H9 (cell line): ENCODE measurements around the gene ESRRA. TPM values are rescaled to one million over a fixed set of nuclear protein-coding genes. Genes with fewer than 3 reads are reported as not detected.

Source experiments
- DNase-seq: peaks from one replicate; pipeline ENCODE4 v3.0.0-alpha.2; 2017
- H2AFZ ChIP-seq: one replicate; pipeline ENCODE4 v1.6.1; 2013; ENCODE audit warnings: mild to moderate bottlenecking, low read length, control low read depth, moderate library complexity
- H2AK5ac ChIP-seq: 2 replicates; pipeline ENCODE4 v1.6.1; 2013; ENCODE audit warnings: low read length, control low read depth, mixed read lengths; ENCODE audit not compliant: insufficient read length
- H2BK120ac ChIP-seq: one replicate; pipeline ENCODE4 v1.6.1; 2013; ENCODE audit warnings: low read depth, mild to moderate bottlenecking, low read length, control low read depth, inconsistent platforms; ENCODE audit not compliant: poor library complexity, severe bottlenecking
- H2BK12ac ChIP-seq: 2 replicates; pipeline ENCODE4 v1.6.1; 2013; ENCODE audit warnings: low read length, control low read depth, mixed read lengths, low read depth; ENCODE audit not compliant: insufficient read length
- H2BK15ac ChIP-seq: 2 replicates; pipeline ENCODE4 v1.6.1; 2013; ENCODE audit warnings: low read depth, low read length, control low read depth
- H2BK20ac ChIP-seq: one replicate; pipeline ENCODE4 v1.6.1; 2013; ENCODE audit warnings: low read depth, mild to moderate bottlenecking, low read length, control low read depth, inconsistent platforms; ENCODE audit not compliant: poor library complexity, severe bottlenecking
- H2BK5ac ChIP-seq: 2 replicates; pipeline ENCODE4 v1.6.1; 2013; ENCODE audit warnings: low read length, control low read depth, mixed read lengths; ENCODE audit not compliant: insufficient read length
- H3K14ac ChIP-seq: 2 replicates; pipeline ENCODE4 v1.6.1; 2013; ENCODE audit warnings: low read length, control low read depth; ENCODE audit not compliant: insufficient read depth
- H3K18ac ChIP-seq: 2 replicates; pipeline ENCODE4 v1.6.1; 2013; ENCODE audit warnings: low read depth, mild to moderate bottlenecking, mixed read lengths, low read length, control low read depth; ENCODE audit not compliant: insufficient read length
- H3K23ac ChIP-seq: 2 replicates; pipeline ENCODE4 v1.6.1; 2013; ENCODE audit warnings: low read length, control low read depth, mixed read lengths, low read depth; ENCODE audit not compliant: insufficient read length
- H3K23me2 ChIP-seq: 2 replicates; pipeline ENCODE4 v1.6.1; 2013; ENCODE audit warnings: low read depth, mild to moderate bottlenecking, mixed read lengths, low read length, control low read depth; ENCODE audit not compliant: insufficient read length, poor library complexity, severe bottlenecking
- H3K27ac ChIP-seq: 2 replicates; pipeline ENCODE4 v1.5.1; 2013; ENCODE audit warnings: low read length, control low read depth, mixed read lengths, low read depth; ENCODE audit not compliant: insufficient read length
- H3K27me3 ChIP-seq: 2 replicates; pipeline ENCODE4 v1.6.1; 2013; ENCODE audit warnings: low read length, control low read depth, inconsistent platforms; ENCODE audit not compliant: insufficient read depth
- H3K4ac ChIP-seq: 2 replicates; pipeline ENCODE4 v1.6.1; 2013; ENCODE audit warnings: low read depth, mild to moderate bottlenecking, control low read depth, inconsistent platforms, low read length, moderate library complexity
- H3K4me1 ChIP-seq: 2 replicates; pipeline ENCODE4 v1.6.1; 2013; ENCODE audit warnings: low read length, control low read depth, inconsistent platforms; ENCODE audit not compliant: insufficient read depth
- H3K4me2 ChIP-seq: 2 replicates; pipeline ENCODE4 v1.6.1; 2013; ENCODE audit warnings: low read length, control low read depth, mixed read lengths; ENCODE audit not compliant: insufficient read length, insufficient read depth
- H3K56ac ChIP-seq: 2 replicates; pipeline ENCODE4 v1.6.1; 2013; ENCODE audit warnings: low read depth, mild to moderate bottlenecking, mixed read lengths, low read length, control low read depth; ENCODE audit not compliant: insufficient read length
- H3K79me1 ChIP-seq: 2 replicates; pipeline ENCODE4 v1.6.1; 2013; ENCODE audit warnings: low read depth, mild to moderate bottlenecking, moderate library complexity, low read length, control low read depth, inconsistent platforms; ENCODE audit not compliant: insufficient read depth, poor library complexity, severe bottlenecking
- H3K79me2 ChIP-seq: 2 replicates; pipeline ENCODE4 v1.6.1; 2013; ENCODE audit warnings: low read length, control low read depth, inconsistent platforms; ENCODE audit not compliant: insufficient read depth
- H3K9ac ChIP-seq: 2 replicates; pipeline ENCODE4 v1.6.1; 2013; ENCODE audit warnings: low read length, control low read depth, mixed read lengths; ENCODE audit not compliant: insufficient read length; ENCODE audit errors: extremely low read depth
- H3K9me3 ChIP-seq: one replicate; pipeline ENCODE4 v1.6.1; 2013; ENCODE audit warnings: low read depth, low read length, inconsistent platforms; ENCODE audit not compliant: control insufficient read depth
- H3T11ph ChIP-seq: one replicate; pipeline ENCODE4 v1.6.1; 2013; ENCODE audit warnings: mild to moderate bottlenecking, low read length, control low read depth, inconsistent platforms
- H4K20me1 ChIP-seq: one replicate; pipeline ENCODE4 v1.6.1; 2013; ENCODE audit not compliant: control insufficient read depth, insufficient read length, insufficient read depth
- H4K5ac ChIP-seq: 2 replicates; pipeline ENCODE4 v1.6.1; 2013; ENCODE audit warnings: low read depth, mild to moderate bottlenecking, mixed read lengths, low read length, control low read depth; ENCODE audit not compliant: insufficient read length
- H4K8ac ChIP-seq: replicated peaks from 2 replicates; pipeline ENCODE4 v1.6.1; 2013; ENCODE audit warnings: low read length, control low read depth, mixed read lengths, low read depth; ENCODE audit not compliant: insufficient read length
- H4K91ac ChIP-seq: 2 replicates; pipeline ENCODE4 v1.6.1; 2013; ENCODE audit warnings: low read depth, mild to moderate bottlenecking, moderate library complexity, mixed read lengths, low read length, control low read depth; ENCODE audit not compliant: insufficient read length
- H3K27ac Mint-ChIP-seq, 3 experiments: 2 replicates in 2 of 3; 3 replicates in 1 of 3; pipeline ENCODE4 v1.8.0; 2020 to 2021; ENCODE audit warnings: mixed read lengths in 3 of 3, mild to moderate bottlenecking in 1 of 3, moderate library complexity in 1 of 3
- H3K27me3 Mint-ChIP-seq: 2 replicates; pipeline ENCODE4 v1.8.0; 2021; ENCODE audit warnings: low read depth, mild to moderate bottlenecking, moderate library complexity, mixed read lengths
- H3K36me3 Mint-ChIP-seq, 3 experiments: 2 replicates in 2 of 3; 3 replicates in 1 of 3; pipeline ENCODE4 v1.8.0; 2020 to 2021; ENCODE audit warnings: low read depth in 3 of 3, mixed read lengths in 3 of 3; ENCODE audit not compliant: insufficient read depth in 1 of 3
- H3K4me1 Mint-ChIP-seq, 2 experiments: 2 replicates each; pipeline ENCODE4 v1.8.0; 2020; ENCODE audit warnings: mixed read lengths in 2 of 2
- H3K4me3 Mint-ChIP-seq, 2 experiments: 2 replicates in 1 of 2; 3 replicates in 1 of 2; pipeline ENCODE4 v1.8.0; 2020 to 2021; ENCODE audit warnings: mild to moderate bottlenecking in 2 of 2, mixed read lengths in 2 of 2, moderate library complexity in 1 of 2
- H3K9me3 Mint-ChIP-seq, 2 experiments: 2 replicates in 1 of 2; 3 replicates in 1 of 2; pipeline ENCODE4 v1.8.0; 2020; ENCODE audit warnings: mild to moderate bottlenecking in 2 of 2, mixed read lengths in 2 of 2, moderate library complexity in 1 of 2
- WGBS: extraction: QIAGEN DNeasy Blood & Tissue Kit; methylation state at CpG from one replicate; pipeline ENCODE4 v1.1.7; 2013; ENCODE audit warnings: missing lambda C conversion rate, low lambda C conversion rate, mixed read lengths; ENCODE audit not compliant: insufficient read length; ENCODE audit errors: extremely low coverage; 5-methylcytosine and 5-hydroxymethylcytosine counted together
- total RNA-seq: library from RNA; stranded (reverse); gene quantifications from 2 replicates; pipeline ENCODE4 v1.2.1, GENCODE V29; 2021
- TF ChIP-seq, protein P1 (sequence below): fragments of 200-600 bp; sonication (generic); conservative IDR thresholded peaks from 3 replicates; pipeline ENCODE4 v1.8.0; 2021; ENCODE audit warnings: antibody characterized with exemption, mild to moderate bottlenecking

The ESRRA gene
- total RNA-seq, 1 experiment from 2014 or later = 42.3 TPM

DNA sequence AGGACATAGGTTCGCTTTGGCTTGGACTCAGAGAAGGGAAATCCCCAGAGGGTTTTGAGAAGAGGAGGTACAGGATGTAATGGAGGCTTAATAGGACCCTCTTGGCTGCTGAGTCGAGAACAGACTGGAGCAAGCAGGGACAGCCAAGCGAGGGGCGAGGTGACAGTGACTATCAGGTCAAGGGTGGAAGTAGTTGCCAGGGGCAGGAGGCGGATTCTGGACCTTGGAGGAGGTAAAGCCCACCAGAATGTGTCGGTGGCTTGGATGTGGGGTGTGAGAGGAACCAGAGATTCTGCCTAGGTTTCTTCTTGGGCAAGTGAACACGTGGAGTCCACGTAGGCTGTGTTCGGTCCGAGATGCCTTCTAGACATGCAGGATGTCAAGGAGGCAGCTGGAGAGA, 7.6 kb downstream of the ESRRA start:
- Histone ChIP-seq H3K23me2 (peaks cover 3% of the 10 kb centered on the region), H3K23ac (no peak overlapping the region), H3K56ac (no peak overlapping the region), H2AK5ac (no peak overlapping the region), H3K4me1 (no peaks in the 10 kb centered on the region), H3K4me2 (no peak overlapping the region), H2BK120ac (no peak overlapping the region), H3K4ac (no peak overlapping the region), H2BK20ac (no peak overlapping the region), H3K9ac (peak overlapping the region; percentile 27), H3K14ac (no peak overlapping the region), H2BK12ac (no peak overlapping the region), H4K8ac (no peak overlapping the region), H2BK15ac (no peak overlapping the region), H2BK5ac (no peak overlapping the region), H3K27ac (no peak overlapping the region), H3K27me3 (no peaks in the 10 kb centered on the region), H3K18ac (no peak overlapping the region), H2AFZ (no peak overlapping the region), H4K91ac (no peak overlapping the region), H3K79me2 (peaks cover 4% of the 10 kb centered on the region; the same call in 1 of the 2 replicates), H4K20me1 (no peaks in the 10 kb centered on the region), H4K5ac (no peak overlapping the region), H3K9me3 (no peaks in the 10 kb centered on the region), H3K79me1 (no peaks in the 10 kb centered on the region), H3T11ph (no peak overlapping the region)
- no peaks in the 10 kb centered on the region for H3K9me3 Mint-ChIP-seq
- peak overlapping the region; percentile 8 to 59 (median 41); a peak in 3 of 7 replicates for H3K27ac Mint-ChIP-seq
- DNase-seq = no peak
- no peaks in the 10 kb centered on the region for H3K27me3 Mint-ChIP-seq
- H3K36me3 Mint-ChIP-seq = peaks cover 18 to 41% (median 22%) of the 10 kb centered on the region in 3 experiments; a peak in 6 of 7 replicates
- H3K4me3 Mint-ChIP-seq = peak overlapping the region in 1 of 2 experiments; percentile 8; a peak in 1 of 5 replicates
- TF ChIP-seq, protein P1, sequence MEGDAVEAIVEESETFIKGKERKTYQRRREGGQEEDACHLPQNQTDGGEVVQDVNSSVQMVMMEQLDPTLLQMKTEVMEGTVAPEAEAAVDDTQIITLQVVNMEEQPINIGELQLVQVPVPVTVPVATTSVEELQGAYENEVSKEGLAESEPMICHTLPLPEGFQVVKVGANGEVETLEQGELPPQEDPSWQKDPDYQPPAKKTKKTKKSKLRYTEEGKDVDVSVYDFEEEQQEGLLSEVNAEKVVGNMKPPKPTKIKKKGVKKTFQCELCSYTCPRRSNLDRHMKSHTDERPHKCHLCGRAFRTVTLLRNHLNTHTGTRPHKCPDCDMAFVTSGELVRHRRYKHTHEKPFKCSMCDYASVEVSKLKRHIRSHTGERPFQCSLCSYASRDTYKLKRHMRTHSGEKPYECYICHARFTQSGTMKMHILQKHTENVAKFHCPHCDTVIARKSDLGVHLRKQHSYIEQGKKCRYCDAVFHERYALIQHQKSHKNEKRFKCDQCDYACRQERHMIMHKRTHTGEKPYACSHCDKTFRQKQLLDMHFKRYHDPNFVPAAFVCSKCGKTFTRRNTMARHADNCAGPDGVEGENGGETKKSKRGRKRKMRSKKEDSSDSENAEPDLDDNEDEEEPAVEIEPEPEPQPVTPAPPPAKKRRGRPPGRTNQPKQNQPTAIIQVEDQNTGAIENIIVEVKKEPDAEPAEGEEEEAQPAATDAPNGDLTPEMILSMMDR = no peak
- WGBS = no CpG with 5 or more reads among the region's 10 CpGs
- peaks cover 7 to 8% of the 10 kb centered on the region in 2 experiments for H3K4me1 Mint-ChIP-seq
